GM08714 (cell line): ENCODE results near the gene PAX5.

Experiments used
- H3K4me3 ChIP-seq: fragments of 200-500 bp; sonication (Bioruptor generic); 2 replicates; pipeline ENCODE4 v1.5.1; 2014; ENCODE audit warnings: mild to moderate bottlenecking, low read length, inconsistent platforms
- ZNF274 ChIP-seq: IDR thresholded peaks from 2 replicates; pipeline ENCODE4 v1.6.1; 2012; ENCODE audit warnings: mild to moderate bottlenecking, low read depth, low read length

The PAX5 gene

DNA sequence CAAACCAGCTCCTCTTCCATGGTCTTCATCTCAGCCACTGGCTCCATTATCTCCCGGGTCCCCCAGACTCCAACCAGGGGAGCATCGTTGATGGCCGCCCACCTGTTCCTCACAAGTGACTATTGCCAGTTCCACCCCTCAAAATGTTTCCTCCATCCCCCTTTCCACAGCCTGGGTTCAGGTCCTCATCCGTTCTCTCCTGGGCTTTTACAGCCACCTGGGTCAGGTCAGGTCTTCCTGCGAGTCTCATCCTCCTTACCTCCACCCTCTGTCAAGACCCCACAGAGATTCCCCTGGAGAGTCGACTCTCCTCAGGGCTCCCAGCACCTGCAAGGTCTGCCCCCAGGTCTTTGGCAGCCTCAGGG is 133.2 kb downstream of the PAX5 start:
- no peak overlapping the region for H3K4me3 ChIP-seq

DNA sequence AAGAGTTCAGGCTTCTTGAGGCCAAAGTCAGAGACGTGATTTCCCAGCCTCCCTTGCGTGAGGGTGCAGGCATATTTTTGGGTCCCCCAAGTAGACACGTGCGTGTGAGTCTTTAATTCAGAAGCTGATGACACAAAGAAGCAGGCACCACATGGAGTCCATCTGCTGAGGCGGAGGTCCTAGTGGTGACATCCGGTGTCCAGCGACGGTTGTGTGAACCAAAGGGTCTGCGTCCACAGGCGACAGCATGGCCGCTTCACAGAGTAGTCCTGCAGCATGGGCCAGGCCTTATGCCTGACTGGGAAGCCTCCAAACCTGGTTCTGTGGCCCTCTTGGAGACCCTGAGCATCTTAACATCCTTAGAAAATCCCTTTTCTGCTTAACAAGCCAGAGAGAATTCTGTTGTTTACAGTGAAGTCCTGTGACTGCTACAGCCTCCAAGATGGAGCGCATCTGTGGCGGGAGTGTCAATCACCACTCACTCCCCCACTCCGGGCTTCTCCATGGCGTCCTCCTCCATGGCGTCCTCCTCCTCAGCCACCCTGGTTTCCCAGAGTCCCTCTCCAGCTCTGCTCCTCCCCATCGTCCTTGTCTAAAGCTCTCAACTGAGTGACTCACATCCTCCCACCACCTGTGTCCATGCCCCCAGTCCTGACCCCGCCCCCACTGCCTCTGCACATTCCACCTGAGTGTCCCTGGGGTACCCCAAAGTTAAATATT is 133.8 kb downstream of the PAX5 start:
- no peak for TF ChIP-seq ZNF274
- H3K4me3 ChIP-seq, result no peak overlapping the region

More for the DNA sequence above, 133.2 kb downstream of the PAX5 start:
- no peak for TF ChIP-seq ZNF274

DNA sequence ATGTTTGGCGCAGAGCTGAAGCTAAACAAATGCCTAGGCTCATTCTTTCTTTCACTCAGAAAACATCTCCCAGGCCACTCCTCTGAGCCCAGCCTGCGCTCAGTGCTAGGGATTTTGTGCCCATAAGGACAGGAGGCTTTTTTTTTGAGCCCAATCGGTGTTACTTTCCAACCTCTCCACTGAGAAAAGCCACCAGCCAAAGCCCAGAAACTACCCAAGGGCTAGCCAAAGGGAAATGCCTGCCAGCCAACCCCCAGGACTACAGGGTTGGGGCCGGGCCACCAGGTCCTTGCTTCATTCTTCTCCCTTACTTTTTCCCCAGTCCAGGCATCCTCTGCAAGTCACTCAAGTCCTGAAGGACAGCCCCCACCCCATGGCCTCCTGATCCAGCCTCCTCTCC is 134.7 kb downstream of the PAX5 start:
- TF ChIP-seq ZNF274, result no peak
- no peak overlapping the region for H3K4me3 ChIP-seq

DNA sequence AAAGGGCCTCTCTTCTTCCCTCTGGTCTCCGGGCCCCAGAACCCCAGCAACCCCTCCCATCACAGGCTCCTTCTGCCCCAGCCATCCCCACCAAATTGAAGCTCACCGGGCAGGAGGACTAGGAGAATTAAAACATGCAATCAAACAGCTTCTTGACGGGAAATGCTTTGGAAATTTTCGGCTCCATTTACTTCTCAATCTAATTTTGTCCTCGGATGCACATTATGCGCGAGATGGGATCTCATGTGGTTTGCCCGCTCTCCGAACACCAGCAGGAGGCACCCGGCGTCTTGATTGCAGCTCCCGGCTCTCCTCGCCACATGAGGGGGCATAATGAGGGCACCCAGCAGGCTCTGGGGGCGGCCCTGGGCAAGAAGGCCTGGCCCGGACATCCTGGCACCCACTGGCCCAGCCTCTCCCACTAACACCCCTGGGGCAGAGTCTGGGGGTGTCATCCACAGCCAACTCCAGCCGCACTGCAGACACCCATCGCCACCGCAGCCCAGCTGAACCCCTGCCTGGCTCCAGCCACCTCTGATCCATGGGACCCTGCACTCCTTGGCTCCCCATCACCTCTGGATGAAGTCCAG is 135.5 kb downstream of the PAX5 start:
- no peak for TF ChIP-seq ZNF274
- no peak overlapping the region for H3K4me3 ChIP-seq

DNA sequence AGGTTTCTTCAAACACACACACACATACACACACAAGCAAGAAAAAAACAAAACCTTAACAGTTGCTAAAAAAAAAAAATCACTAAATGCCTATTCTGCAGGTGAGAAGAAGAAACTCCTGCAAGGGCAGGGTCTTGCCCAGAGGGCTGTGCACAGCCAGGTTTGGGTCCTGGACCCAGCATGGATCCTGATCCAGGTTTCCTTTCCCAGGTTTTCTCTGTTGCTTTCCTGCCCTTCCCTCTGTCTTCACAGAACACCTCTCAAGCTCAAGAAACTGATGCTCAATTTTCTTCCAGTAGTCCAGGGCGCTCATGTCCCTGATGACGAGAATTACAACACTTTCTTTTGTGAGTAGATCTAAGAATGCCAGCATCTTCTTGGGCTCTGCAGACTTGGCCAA is 136.6 kb downstream of the PAX5 start:
- no peak for TF ChIP-seq ZNF274
- no peak overlapping the region for H3K4me3 ChIP-seq

DNA sequence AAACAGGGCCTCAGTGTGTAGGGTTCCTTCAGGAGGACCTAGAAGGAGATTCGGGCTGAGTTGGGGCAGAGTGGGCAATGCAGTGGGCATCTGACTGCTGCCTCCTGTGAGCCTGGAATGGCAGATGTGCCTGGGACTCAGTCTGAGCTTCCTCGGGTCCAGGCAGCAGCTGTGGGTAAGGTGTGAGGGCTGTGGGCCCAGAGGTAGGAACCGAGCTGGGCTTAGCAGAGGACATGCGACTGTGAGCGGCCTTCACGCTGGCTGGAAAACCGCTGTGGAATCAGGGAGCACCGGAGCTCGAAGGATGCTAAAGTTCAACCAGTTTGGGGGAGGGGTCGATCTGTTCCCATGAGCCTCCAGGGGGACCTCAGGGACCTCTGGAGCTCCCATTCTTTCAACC is 137.0 kb downstream of the PAX5 start:
- H3K4me3 ChIP-seq, result no peak overlapping the region
- TF ChIP-seq ZNF274, result no peak

DNA sequence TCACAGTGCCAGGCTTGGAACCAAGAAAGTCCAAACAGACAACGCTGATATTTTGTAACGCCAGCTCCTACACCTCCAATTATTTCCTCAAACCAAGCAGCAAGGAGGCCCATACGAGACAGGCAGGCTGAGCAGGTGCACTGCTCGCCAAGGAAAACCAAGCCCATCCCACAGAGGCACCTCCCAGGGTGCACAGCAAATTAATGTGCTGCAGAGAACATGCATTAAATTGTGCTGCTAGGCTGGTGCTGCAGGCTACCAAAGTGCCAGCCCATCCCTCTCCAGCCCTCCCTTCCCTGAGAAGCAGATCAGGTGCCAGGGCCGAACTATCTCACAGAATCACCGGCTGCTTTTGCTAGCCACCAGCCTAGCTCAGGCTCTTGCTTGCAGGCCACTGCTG is 137.8 kb downstream of the PAX5 start:
- H3K4me3 ChIP-seq, result no peak overlapping the region
- TF ChIP-seq ZNF274, result no peak

DNA sequence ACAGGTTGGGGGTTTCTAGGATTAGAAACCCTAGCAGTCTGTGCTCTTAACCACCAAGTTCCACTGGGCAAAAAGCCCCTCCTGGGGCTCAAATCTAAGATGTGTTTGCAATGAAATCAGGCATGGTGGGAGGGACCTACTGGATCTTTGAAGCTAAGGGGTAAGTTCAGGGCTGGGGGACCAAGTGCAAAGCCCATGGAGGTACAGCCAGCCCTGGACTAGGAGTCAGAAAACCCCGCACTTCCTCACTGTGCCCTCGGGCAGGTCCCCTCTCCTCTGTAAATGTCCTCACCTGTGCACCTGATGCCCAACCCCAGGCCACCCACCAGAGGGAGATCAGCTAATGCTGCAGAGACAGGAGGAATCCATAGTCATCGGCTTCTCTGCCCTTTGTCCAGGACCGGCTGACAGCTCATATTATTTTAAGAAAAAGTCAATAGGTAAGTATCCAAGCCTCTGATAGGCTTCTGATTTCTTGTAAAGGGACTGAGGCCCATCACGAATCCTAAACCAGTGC is 138.3 kb downstream of the PAX5 start:
- TF ChIP-seq ZNF274, result no peak
- H3K4me3 ChIP-seq, result no peak overlapping the region

DNA sequence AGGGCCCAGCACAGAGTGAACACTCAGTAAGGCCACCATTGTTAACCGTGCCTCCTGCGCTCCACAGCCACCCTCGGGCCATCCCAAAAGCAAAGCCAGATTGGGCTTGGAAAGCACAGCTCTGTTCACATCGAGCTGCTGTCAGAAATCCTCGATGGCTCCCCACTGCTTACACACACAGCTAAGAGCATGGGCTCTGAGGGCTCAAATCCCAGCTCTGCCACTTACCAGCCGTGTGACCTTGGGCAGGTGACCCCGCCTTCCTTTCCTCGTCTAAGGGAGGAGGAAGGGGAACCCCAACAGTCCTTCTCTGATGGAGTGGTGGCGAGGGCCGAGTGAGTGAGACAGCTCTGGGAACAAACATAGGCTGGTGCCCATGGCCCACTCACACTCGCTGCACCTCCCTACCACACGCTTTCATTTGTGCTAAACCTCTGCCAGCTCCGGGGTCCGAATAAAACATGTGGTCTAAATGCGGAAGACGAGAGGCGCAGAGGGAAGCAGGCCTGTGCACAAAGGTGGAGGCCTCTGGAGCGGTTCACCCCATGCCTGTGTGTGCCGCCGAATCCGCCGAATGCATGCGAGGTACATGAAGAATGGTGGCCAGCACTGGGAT is 139.3 kb downstream of the PAX5 start:
- TF ChIP-seq ZNF274, result no peak

DNA sequence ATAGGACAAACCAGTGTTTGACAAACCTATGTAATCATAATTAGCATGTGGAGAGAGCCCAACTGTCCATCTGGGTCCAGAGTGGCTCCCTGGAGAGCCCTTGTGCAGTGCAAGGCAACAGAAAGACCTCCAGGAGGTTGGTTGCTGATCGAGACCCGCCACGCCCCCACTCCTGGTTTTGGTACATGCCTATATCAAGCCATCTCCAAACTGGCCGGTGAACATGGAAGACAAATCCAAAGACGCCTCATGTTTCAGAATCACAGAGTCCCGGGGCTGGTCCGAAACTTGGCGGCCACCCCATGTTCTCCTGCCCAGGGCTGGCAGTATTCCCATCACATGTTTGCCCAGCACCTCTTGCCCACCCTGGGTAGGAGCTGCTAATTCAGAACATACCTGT is 140.2 kb downstream of the PAX5 start:
- TF ChIP-seq ZNF274, result no peak
- H3K4me3 ChIP-seq, result no peak overlapping the region

More for the DNA sequence above, 139.3 kb downstream of the PAX5 start:
- H3K4me3 ChIP-seq, result no peak overlapping the region

DNA sequence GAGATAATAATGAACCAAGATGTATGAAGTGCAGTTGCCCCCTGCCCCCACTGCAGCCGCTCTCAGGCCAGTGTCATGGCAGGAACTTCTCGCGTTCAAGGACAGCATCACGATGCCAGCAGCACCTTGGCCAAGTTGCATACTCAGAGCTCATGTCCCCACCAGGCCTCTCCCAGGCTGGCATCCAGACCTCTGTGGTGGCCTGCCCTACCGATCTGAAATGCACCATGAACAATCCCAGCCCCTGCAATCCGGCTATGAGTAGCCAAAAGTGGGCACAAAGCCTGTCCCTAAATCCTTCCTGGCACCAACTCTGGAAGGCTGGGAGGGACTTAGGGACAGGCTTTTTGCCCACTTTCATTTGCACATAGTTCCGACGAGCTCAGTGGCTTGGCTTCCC is 140.9 kb downstream of the PAX5 start:
- no peak overlapping the region for H3K4me3 ChIP-seq
- no peak for TF ChIP-seq ZNF274

DNA sequence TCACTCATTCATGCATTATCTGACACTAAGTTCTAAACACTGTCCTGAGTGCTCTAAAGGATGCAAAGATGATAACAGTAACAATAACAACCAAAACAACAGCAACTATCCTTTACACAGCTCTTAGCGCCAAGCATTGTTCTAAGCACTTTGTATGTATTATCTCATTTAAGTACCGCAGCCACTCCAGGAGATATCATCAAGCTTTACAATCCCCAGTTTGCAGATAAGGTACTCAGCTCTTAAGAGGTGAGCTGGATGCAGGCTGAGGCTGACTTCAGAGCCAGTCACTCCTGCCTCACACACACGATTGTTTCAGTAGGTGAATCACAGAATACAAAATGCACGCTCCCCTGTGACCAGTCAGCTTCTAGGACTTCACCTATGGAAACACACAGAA is 141.8 kb downstream of the PAX5 start:
- H3K4me3 ChIP-seq, result no peak overlapping the region
- no peak for TF ChIP-seq ZNF274

DNA sequence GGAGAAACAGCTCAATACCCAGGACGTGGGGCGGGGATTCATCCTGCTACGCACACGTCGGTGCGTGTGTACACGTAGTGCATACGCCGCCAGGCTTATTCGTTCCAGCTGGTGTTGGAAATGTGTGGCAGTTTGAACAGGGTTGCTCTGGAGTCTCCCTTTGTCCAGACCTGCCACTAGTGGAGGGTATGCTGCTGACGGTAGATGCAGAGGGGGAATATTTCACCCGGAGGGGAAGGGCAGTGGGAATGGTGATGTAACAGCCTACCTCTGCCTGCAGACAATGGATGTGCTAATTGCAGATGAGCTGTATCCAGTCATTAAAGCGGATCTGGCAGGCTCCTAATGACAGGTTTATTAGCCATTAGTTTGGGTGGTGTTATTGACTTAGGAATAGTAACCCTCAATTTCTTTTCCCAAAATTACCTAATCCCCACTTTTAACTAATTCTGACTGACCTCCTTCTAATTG is 142.7 kb downstream of the PAX5 start:
- TF ChIP-seq ZNF274, result no peak
- H3K4me3 ChIP-seq, result no peak overlapping the region

DNA sequence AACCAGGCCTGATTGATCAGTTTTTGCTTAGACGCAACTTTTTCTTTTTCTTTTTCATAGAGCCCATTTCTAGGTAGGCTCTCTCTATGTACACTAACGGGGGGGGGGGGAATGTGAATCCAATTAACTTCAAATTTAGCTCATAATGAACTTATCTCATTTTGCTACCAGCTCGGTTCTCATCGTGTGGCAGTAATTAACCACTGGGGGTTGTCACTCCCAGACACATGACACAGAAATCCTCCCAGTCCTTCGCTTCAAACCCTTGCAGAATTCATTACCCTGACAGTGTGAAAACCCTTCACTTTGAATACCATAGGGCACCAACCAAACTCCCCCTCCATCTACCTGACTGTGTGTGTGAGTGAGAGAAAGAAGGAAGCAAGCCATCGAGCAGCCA is 144.2 kb downstream of the PAX5 start:
- H3K4me3 ChIP-seq, result no peak overlapping the region
- TF ChIP-seq ZNF274, result no peak

DNA sequence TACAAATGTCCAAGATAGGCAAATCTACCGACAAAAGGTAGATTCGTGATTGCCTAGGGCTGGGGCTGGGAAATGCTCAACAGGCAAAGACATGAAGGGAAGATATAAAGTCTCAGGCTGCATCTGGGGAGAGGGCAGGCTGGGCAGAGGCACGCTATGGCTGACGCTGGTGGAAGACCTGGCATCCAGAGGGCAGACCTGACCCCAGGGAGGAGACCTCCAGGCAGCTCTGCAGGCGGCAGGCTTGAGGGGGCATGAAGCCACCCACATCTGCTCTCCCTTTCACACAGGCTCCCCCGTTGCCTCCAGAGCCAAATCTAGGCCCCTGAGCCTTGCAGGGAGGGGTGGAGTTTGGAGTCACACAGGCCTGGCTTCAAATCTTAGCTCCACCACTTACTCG is 145.5 kb downstream of the PAX5 start:
- no peak overlapping the region for H3K4me3 ChIP-seq
- TF ChIP-seq ZNF274, result no peak

DNA sequence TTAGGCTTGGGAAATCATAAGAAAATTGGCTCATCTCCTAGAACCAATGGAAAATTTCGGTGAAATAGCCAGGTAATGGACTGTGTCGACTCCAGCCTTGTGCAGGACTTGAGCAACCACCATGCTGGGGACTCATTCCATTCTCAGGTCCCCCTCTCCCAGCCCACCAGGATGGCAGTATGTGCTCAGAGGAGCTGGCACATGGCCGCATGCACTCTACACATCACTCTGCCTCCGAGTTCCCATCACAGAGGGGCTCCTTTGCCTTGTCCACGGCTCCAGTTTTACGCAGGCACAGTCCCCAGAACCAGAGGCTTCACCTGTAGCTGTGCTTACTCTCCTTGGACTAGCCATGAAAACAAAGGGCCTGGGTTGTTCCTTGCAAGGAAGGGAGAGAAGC is 149.3 kb downstream of the PAX5 start:
- no peak overlapping the region for H3K4me3 ChIP-seq
- TF ChIP-seq ZNF274, result no peak
